Gastrocnemius medialis (tissue), 4 donors: Measurements from ENCODE around the gene PSD.

Experiments
- CTCF ChIP-seq, 5 experiments: fragments of 450-650 bp in 3 of 5; fragments of 200-600 bp in 2 of 5; sonication (generic) in 2 of 5; IDR thresholded peaks in 4 of 5; conservative IDR thresholded peaks in 1 of 5; 1 replicate in 4 of 5; 2 replicates in 1 of 5; pipeline ENCODE4 v1.5.1; 2016 to 2019; ENCODE audit warnings: antibody characterized with exemption in 5 of 5, mild to moderate bottlenecking in 3 of 5, moderate library complexity in 3 of 5
- POLR2A ChIP-seq, 2 donors: fragments of 450-650 bp; IDR thresholded peaks; one replicate each; pipeline ENCODE4 v1.6.1; 2017; ENCODE audit warnings: antibody characterized with exemption in 2 of 2, mild to moderate bottlenecking in 2 of 2, moderate library complexity in 2 of 2

DNA sequence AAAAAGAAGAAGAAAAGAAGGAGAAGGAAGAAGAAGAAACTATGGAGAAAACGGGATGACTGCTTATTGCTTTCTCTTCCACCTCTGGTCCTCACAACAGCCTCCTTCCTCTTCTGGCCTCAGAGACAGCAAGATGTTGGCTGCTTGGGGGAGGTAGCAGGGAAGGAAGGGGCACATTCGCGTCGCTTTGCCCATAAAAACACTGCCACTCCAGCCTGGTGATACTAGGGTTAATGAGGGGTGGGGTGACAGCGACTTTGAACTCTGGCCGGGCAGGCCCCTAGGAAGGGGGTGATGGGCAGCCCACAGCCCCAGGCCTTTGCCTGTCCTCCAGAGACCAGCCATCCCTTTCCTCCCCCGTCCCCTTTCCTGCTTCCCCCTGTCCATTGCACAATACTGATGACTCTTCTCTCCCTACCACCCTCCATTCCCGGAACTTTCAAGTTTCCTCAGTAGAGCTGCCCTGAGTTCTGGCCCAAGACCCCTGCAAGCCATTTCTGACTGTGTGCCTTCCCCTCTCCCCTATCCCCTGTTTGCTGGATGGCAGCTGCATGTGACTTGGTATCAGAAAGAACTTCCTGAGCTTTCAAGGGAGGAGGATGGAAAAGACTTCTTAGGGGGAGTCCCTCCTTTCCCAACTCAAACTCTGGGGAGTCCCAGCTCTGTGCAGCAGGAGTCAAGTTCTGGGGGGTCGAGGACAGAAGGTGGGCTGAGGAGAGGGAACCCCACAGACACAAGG, 16.0 kb upstream of the PSD start:
- TF ChIP-seq CTCF (IDR thresholded peaks at IDR 0.05 in 4 of 5, conservative IDR thresholded peaks at IDR 0.05 in 1 of 5) (no peak), POLR2A (IDR thresholded peaks at IDR 0.05) (no peak)
